NOMO-1 treated with dmso at 0.1 percent for 144 hours (cell line): Measurements from ENCODE around the gene RAB22A.
"Not testable (repeated sequence)": the region's sequence is repeated elsewhere in the genome, so short reads cannot be mapped to it uniquely, and the experiment has no call there.

Source experiments
- DNase-seq: peaks from one replicate; lab custom pipeline; 2025; ENCODE audit not compliant: unreplicated experiment; lab: John Stamatoyannopoulos, UW

The RAB22A gene

DNA sequence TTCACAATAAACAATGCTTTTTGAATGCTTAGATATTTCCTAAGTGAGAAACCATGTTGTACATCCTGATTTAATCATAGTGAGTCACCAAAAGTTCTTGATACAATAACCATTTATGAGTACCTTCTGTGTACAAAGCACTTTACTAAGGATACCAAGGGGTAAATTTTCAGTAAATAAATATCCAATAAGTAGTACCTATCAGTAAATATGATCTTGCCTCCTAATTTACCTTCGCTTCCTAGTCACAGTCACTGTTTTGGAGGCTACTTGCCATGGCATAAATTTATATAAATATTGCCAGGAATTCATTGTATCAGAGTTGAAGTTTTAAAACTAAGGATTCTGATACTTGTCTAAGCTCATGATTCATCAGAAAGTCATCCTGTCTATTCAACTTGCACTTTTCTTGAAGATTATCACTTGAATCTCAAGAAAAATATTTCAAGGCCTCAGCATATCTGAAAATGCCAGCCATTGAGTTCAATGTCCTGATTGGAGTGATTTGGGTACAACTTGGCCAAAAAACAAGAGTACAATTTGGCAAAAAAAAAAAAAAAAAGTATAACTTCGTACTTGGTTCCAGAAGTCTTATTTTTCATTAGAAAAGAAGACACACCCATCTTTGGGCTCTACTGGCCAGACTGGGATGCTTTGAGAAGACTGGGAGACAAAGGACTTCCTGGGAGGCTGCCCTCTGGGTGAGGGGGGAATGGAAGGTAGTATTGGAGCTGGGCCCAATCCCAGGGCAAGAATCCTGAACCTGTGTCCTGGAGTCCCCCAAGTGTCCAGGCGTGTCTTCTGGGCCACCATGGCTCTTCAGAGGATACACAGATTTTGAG lies 32.8 kb downstream of the RAB22A start:
- no peak for DNase-seq

GRCh38 chr20:58344741-58345140 lies 35.2 kb downstream of the RAB22A start:
- no peak for DNase-seq

GRCh38 chr20:58349570-58349969 lies 40.1 kb downstream of the RAB22A start:
- no peak for DNase-seq

DNA sequence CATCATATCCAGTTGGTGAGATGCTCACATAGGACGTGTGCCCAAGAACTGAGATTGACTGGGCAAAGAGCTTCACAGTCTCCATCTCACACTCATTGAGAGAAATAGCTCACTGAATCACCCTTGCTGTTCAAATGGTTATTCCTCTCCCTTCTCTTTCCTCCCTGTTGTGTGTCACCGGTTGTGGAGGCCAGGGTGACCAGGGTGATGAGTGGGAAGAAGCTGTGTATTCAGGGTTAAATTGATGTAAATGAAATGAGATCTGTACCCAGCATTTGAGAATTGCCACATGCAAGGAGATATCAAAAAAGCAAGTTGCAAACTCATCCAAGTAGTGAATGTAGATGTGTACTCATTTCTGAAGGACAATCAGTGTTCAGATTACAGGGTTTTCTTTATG lies 43.0 kb downstream of the RAB22A start:
- no peak for DNase-seq

DNA sequence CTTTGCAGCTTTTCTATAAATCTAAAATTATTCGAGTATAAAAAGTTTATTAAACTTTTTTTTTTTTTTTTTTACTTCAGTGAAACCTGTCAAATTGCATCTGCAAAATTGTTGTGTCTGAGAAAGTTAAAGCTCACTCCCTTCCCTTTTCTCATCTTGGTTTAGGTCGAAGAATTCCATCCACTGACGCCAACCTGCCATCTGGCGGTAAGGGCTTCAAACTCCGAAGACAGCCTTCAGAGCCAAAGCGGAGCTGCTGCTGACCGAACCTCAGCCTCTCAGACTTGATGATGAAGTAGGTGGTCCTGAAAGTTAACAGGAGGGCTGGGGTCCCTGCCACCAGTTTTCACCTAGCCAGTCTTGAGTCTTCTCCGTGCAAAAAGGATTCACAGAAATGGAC lies 49.9 kb downstream of the RAB22A start:
- DNase-seq = no peak

GRCh38 chr20:58360936-58361335 lies 51.4 kb downstream of the RAB22A start:
- DNase-seq = no peak

- DNase-seq = no peak
These were observed 52.1 kb downstream of the RAB22A start for GRCh38 chr20:58361481-58362205.

DNA sequence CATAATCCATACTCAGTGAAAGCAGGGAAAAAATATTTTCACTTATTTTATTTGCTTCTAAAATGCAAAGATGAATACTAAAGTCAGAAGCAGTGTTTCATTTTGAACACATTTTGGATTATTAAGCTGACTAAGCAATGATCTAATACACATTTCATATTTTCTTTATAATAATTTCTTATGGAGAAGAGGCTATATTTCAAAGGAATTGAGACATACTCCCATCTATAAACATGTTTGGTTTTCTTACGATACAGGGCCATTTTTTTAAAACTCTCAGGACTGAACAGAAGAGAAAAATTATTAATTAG lies 52.6 kb downstream of the RAB22A start:
- no peak for DNase-seq

DNA sequence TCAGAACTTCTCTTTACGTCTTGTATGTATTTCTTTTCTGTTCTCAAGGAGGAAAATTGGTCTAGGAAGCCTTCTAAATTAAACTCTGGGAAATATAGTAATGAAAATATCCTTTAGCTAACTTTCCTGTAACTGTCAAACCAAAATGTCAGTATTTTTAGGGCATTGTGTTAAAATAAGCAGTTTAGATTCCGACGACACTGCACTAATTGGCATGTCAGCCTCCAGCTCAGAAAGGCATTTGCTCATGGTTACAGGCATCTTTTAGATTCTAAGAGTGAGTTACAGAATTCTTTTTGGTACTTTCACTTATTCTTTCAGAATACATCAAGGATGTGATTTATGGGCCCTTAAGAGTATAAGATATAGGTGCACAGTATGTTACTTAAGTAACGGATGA lies 53.5 kb downstream of the RAB22A start:
- DNase-seq = no peak

GRCh38 chr20:58366866-58367265 lies 57.4 kb downstream of the RAB22A start:
- DNase-seq = no peak

- DNase-seq = no peak
These were observed 63.3 kb downstream of the RAB22A start for GRCh38 chr20:58372806-58373205.

DNA sequence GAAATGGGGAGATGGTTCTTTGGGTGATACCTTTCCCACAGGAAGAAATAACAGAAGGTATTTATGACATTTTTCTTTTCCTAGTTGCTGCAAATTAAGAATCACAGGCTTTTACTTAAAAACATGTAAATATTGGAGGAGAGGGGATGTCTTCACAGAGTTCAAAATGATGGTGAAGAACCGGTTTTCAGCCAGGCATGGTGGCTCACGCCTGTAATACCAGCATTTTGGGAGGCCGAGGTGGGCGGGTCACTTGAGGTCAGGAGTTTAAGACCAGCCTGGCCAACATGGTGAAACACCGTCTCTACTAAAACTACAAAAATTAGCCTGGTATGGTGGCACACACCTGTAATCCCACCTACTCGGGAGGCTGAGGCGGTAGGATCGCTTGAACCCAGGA lies 63.8 kb downstream of the RAB22A start:
- not testable (repeated sequence) for DNase-seq

GRCh38 chr20:58374027-58374850 lies 64.7 kb downstream of the RAB22A start:
- no peak for DNase-seq

- DNase-seq = no peak
These were observed 65.6 kb downstream of the RAB22A start for GRCh38 chr20:58374906-58375758.

GRCh38 chr20:58375759-58376352 lies 66.3 kb downstream of the RAB22A start:
- DNase-seq = no peak

DNA sequence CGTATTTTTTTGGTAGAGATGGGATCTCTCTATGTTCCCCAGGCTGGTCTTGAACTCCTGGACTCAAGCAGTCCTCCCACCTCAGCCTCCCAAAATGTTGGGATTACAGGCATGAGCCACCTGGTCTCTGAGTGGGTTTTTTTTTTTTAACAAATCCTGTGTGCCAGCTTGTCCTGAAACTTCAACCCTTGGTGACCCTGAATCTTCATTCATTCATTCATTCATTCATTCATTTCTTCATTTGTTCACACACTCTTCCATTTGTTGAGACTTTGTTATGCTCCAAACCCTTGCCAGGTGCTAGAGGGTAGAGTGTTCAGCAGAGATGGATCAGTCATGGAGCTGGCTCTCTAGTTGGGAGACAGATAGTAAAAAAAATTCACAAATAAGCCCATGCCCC lies 67.5 kb downstream of the RAB22A start:
- no peak for DNase-seq

DNA sequence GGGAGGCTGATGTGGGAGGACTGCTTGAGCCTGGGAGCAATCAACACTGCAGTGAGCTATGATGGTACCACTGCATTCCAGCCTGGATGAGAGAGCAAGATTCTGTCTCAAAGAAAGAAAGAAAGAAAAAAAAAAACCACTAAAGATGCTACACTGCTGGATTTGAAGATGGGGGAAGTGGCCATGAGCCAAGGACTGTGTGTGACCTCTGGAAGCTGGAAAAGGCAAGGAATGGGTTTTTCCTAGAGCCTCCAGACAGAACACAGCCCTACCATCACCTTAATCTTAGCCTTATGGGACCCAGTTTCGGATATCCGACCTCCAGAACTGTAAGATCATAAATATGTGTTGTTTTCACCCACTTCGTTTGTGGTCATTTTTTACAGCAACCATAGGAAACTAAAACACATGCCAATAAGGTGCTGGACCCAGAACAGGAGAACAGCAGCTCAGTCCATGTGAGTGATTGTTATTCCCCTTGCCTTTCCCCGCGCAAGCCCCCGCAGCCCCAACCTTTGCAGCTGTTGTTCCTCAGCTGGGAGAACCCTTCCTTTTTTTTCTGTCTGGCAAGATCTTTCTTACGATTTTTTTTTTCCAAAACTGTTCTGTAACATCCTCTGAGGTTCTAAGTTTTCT lies 68.4 kb downstream of the RAB22A start:
- no peak for DNase-seq

GRCh38 chr20:58378704-58379103 lies 69.2 kb downstream of the RAB22A start:
- DNase-seq = no peak

- DNase-seq = no peak
These were observed 72.1 kb downstream of the RAB22A start for GRCh38 chr20:58381627-58382026.

- DNase-seq = no peak
These were observed 72.6 kb downstream of the RAB22A start for GRCh38 chr20:58382096-58382495.
